Sciatic nerve (tissue), 2 donors: ENCODE results near the gene CEP44. TPM values are rescaled to one million over a fixed set of nuclear protein-coding genes. Genes with fewer than 3 reads are reported as not detected.
"Not testable (repeated sequence)": the region's sequence is repeated elsewhere in the genome, so short reads cannot be mapped to it uniquely, and the experiment has no call there.

Source experiments
- ATAC-seq: fragments of 200-7000 bp; cut with Tn5 transposase; one replicate; pipeline ENCODE4 v1.9.1; 2020; ENCODE audit warnings: mild to moderate bottlenecking, moderate library complexity
- DNase-seq: peaks from one replicate; pipeline ENCODE4 v3.0.0-alpha.2; 2020; ENCODE audit warnings: low spot score
- intact Hi-C: fragments of 100-400 bp; cut with DNase I; formaldehyde crosslinking; loops from one replicate; pipeline ENCODE4 v1.14.2; 2022
- total RNA-seq: library from RNA; stranded (reverse); fragmentation: NEBNext Ultra II Directional; extraction: Animal tissue kit (Norgen Biotek cat#: 25700); gene quantifications from one replicate; pipeline ENCODE4 v1.2.1, GENCODE V29; 2021
- donor health status: DM: no; HTN: no; CAD: no.
- donor health status: DM: no; HTN: no; CAD: no.

The CEP44 gene
- total RNA-seq, 1 donor from 2014 or later: 21.0 TPM

GRCh38 chr4:174316546-174316945, 32.8 kb downstream of the CEP44 start:
- intact Hi-C loops: no loop called here
- ATAC-seq (no peak), DNase-seq (no peak)

GRCh38 chr4:174316954-174317353, 33.2 kb downstream of the CEP44 start:
- no peak for DNase-seq
- intact Hi-C loops: no loop called here
- ATAC-seq: no peak

- intact Hi-C loops: no loop called here
- no peak for DNase-seq
- no peak for ATAC-seq
Observed at GRCh38 chr4:174317531-174317930, 33.8 kb downstream of the CEP44 start.

- ATAC-seq (no peak), DNase-seq (no peak)
- intact Hi-C loops: no loop called here
Observed at GRCh38 chr4:174318829-174319764, 35.4 kb downstream of the CEP44 start.

GRCh38 chr4:174320494-174321199, 36.9 kb downstream of the CEP44 start:
- ATAC-seq (no peak), DNase-seq (no peak)
- intact Hi-C loops: no loop called here

GRCh38 chr4:174324236-174324635, 40.5 kb downstream of the CEP44 start:
- DNase-seq (no peak), ATAC-seq (no peak)
- intact Hi-C loops: no loop called here

- intact Hi-C loops: no loop called here
- no peak for ATAC-seq
- no peak for DNase-seq
Observed at GRCh38 chr4:174324725-174325124, 41.0 kb downstream of the CEP44 start.

- intact Hi-C loops: no loop called here
- DNase-seq (no peak), ATAC-seq (no peak)
Observed at GRCh38 chr4:174332741-174333493, 49.2 kb downstream of the CEP44 start.

GRCh38 chr4:174334628-174335027, 50.9 kb downstream of the CEP44 start:
- intact Hi-C loops: no loop called here
- ATAC-seq: no peak
- DNase-seq: no peak

GRCh38 chr4:174340714-174341113, 57.0 kb downstream of the CEP44 start:
- ATAC-seq (no peak), DNase-seq (no peak)
- intact Hi-C loops: no loop called here

- no peak for DNase-seq
- intact Hi-C loops: no loop called here
- no peak for ATAC-seq
Observed at GRCh38 chr4:174349156-174349555, 65.4 kb downstream of the CEP44 start.

GRCh38 chr4:174352061-174352819, 68.5 kb downstream of the CEP44 start:
- intact Hi-C loops: no loop called here
- no peak for DNase-seq
- ATAC-seq: no peak

- intact Hi-C loops: no loop called here
- no peak for ATAC-seq
- no peak for DNase-seq
Observed at GRCh38 chr4:174357321-174357720, 73.6 kb downstream of the CEP44 start.

GRCh38 chr4:174358410-174358809, 74.7 kb downstream of the CEP44 start:
- ATAC-seq: no peak

GRCh38 chr4:174358829-174359228, 75.1 kb downstream of the CEP44 start:
- ATAC-seq: no peak
- intact Hi-C loops: no loop called here

More at GRCh38 chr4:174358410-174358809, 74.7 kb downstream of the CEP44 start:
- intact Hi-C loops: no loop called here
- DNase-seq: no peak

GRCh38 chr4:174362340-174362739, 78.6 kb downstream of the CEP44 start:
- intact Hi-C loops: no loop called here
- DNase-seq (no peak), ATAC-seq (no peak)

More at GRCh38 chr4:174358829-174359228, 75.1 kb downstream of the CEP44 start:
- no peak for DNase-seq

- DNase-seq, ATAC-seq, intact Hi-C loops: not testable (repeated sequence)
Observed at GRCh38 chr4:174363782-174364181, 80.1 kb downstream of the CEP44 start.

- no peak for DNase-seq
- intact Hi-C loops: no loop called here
- ATAC-seq: no peak
Observed at GRCh38 chr4:174365018-174365587, 81.4 kb downstream of the CEP44 start.
